Stimulated activated CD4-positive, alpha-beta T cell treated with anti-CD3 and anti-CD28 coated beads, Interleukin-12 subunit alpha, Interleukin-12 subunit beta, amount 100 ng/mL, for 48 hours (primary cell): Measurements from ENCODE around the gene RCE1.

Source experiments
- DNase-seq, 3 donors: peaks; one replicate each; pipeline ENCODE4 v3.0.0-alpha.2; 2020; ENCODE audit warnings: low read depth in 2 of 3, low spot score in 1 of 3

RCE1 gene

GRCh38 chr11:66856496-66857233, 13.4 kb downstream of the RCE1 start, which contains the start of gene LRFN4:
Gene LRFN4 (plus strand): TSS chr11:66857064. CDS start chr11:66857745, 681 bp downstream.
- DNase-seq = peak in 1 of 3 donors; percentile 32

- DNase-seq = no peak
Observed at GRCh38 chr11:66857234-66857926, 14.1 kb downstream of the RCE1 start.

- DNase-seq = no peak
Observed at GRCh38 chr11:66857927-66858185, 14.6 kb downstream of the RCE1 start.

GRCh38 chr11:66858186-66858938, 15.1 kb downstream of the RCE1 start:
- no peak for DNase-seq

- no peak for DNase-seq
Observed at GRCh38 chr11:66858939-66859685, 15.9 kb downstream of the RCE1 start.

- DNase-seq = no peak
Observed at GRCh38 chr11:66859686-66860448, 16.6 kb downstream of the RCE1 start.

GRCh38 chr11:66860449-66860831, 17.2 kb downstream of the RCE1 start:
- DNase-seq = no peak

- DNase-seq = no peak
Observed at GRCh38 chr11:66861038-66861773, 18.0 kb downstream of the RCE1 start.

- DNase-seq = no peak
Observed at GRCh38 chr11:66861774-66862558, 18.7 kb downstream of the RCE1 start.

- DNase-seq = no peak
Observed at GRCh38 chr11:66862559-66863037, 19.4 kb downstream of the RCE1 start.

- DNase-seq = no peak
Observed at GRCh38 chr11:66863428-66864125, 20.3 kb downstream of the RCE1 start.

GRCh38 chr11:66864172-66864901, 21.1 kb downstream of the RCE1 start:
- DNase-seq = no peak

GRCh38 chr11:66864924-66865697, 21.9 kb downstream of the RCE1 start:
- DNase-seq = no peak

- DNase-seq = no peak
Observed at GRCh38 chr11:66866007-66866406, 22.8 kb downstream of the RCE1 start.

GRCh38 chr11:66866511-66866986, 23.3 kb downstream of the RCE1 start:
- DNase-seq = no peak

GRCh38 chr11:66867425-66868040, 24.3 kb downstream of the RCE1 start:
- DNase-seq = no peak
